HepG2 (cell line): Measurements from ENCODE around the gene BTBD7. TPM values are rescaled to one million over a fixed set of nuclear protein-coding genes. Genes with fewer than 3 reads are reported as not detected.

Source experiments
- ATAC-seq: fragments of 200-7000 bp; cut with Tn5 transposase; 3 replicates; pipeline ENCODE4 v1.9.1; 2020; ENCODE audit warnings: mild to moderate bottlenecking, moderate library complexity
- BruUV-seq: library from RNA; stranded (reverse); fragments of 400-500 nt; replicated peaks from 2 replicates; lab custom pipeline; 2021; lab: Mats Ljungman, UMichigan
- CTCF ChIA-PET: fragments of 300-600 bp; formaldehyde crosslinking; extraction: SDS; loops from one replicate; lab custom pipeline; 2021; ENCODE audit warnings: low total read pairs, inconsistent platforms, low intra/inter-chr PET ratio; lab: Yijun Ruan, JAX
- POLR2A ChIA-PET: fragments of 350-600 bp; sonication (Branson Sonifier 250); formaldehyde crosslinking; loops from one replicate; lab custom pipeline; 2020; ENCODE audit warnings: antibody characterized with exemption, inconsistent platforms; lab: Yijun Ruan, JAX
- DNase-seq: peaks from one replicate; pipeline ENCODE4 v3.0.0-alpha.2; 2015; ENCODE audit warnings: low spot score
- FAIRE-seq: peaks from 3 replicates; lab custom pipeline; 2011; peaks lifted over from hg19 to GRCh38; lab: Jason Lieb, UNC
- H2AFZ ChIP-seq: one replicate; pipeline ENCODE4 v1.6.1; 2011; ENCODE audit warnings: low read length, inconsistent platforms
- H3K27ac ChIP-seq: fragments of 300-600 bp; 3 replicates; pipeline ENCODE4 v1.8.0; 2011; ENCODE audit warnings: mixed run types, mild to moderate bottlenecking, mixed read lengths, low read length, inconsistent platforms; ENCODE audit not compliant: insufficient read depth; ENCODE audit errors: extremely low read length
- H3K27me3 ChIP-seq, 2 experiments: fragments of 200-600 bp in 1 of 2; 2 replicates in 1 of 2; 3 replicates in 1 of 2; pipeline versions ENCODE4 v1.6.0 to v1.8.0; 2011; ENCODE audit warnings: low read length in 2 of 2, mild to moderate bottlenecking in 2 of 2, moderate library complexity in 2 of 2, inconsistent platforms in 1 of 2; ENCODE audit not compliant: insufficient read depth in 2 of 2, control insufficient read depth in 1 of 2
- H3K36me3 ChIP-seq, 2 experiments: fragments of 200-600 bp in 1 of 2; replicated peaks in 1 of 2; 2 replicates in 1 of 2; 3 replicates in 1 of 2; pipeline versions ENCODE4 v1.5.1 to v1.8.0; 2011; ENCODE audit warnings: low read length in 2 of 2, inconsistent platforms in 1 of 2; ENCODE audit not compliant: insufficient read depth in 2 of 2, control insufficient read depth in 1 of 2
- H3K4me1 ChIP-seq: 2 replicates; pipeline ENCODE4 v1.5.1; 2012; ENCODE audit warnings: low read length, inconsistent platforms; ENCODE audit not compliant: insufficient read depth
- H3K4me2 ChIP-seq: 2 replicates; pipeline ENCODE4 v1.6.0; 2011; ENCODE audit warnings: low read depth, low read length, inconsistent platforms
- H3K4me3 ChIP-seq, 3 experiments: fragments of 200-600 bp in 1 of 3; sonication (generic), shearing (Covaris generic) in 1 of 3; replicated peaks in 1 of 3; 2 replicates each; pipeline ENCODE4 v1.5.1; 2011 to 2016; ENCODE audit warnings: low read length in 3 of 3, inconsistent platforms in 2 of 3, low read depth in 2 of 3, mild to moderate bottlenecking in 2 of 3, control low read depth in 1 of 3, mixed read lengths in 1 of 3; ENCODE audit not compliant: insufficient read depth in 1 of 3
- H3K79me2 ChIP-seq: one replicate; pipeline ENCODE4 v1.6.1; 2011; ENCODE audit warnings: low read length, inconsistent platforms; ENCODE audit not compliant: insufficient read depth
- H3K9ac ChIP-seq: 2 replicates; pipeline ENCODE4 v1.6.0; 2011; ENCODE audit warnings: mild to moderate bottlenecking, low read depth, low read length, inconsistent platforms; ENCODE audit not compliant: insufficient read depth
- H3K9me3 ChIP-seq: 2 replicates; pipeline ENCODE4 v1.5.1; 2012; ENCODE audit warnings: mild to moderate bottlenecking, low read length
- H4K20me1 ChIP-seq: 2 replicates; pipeline ENCODE4 v1.6.0; 2011; ENCODE audit warnings: inconsistent platforms, mild to moderate bottlenecking, low read length, moderate library complexity; ENCODE audit not compliant: insufficient read depth
- ARNT2 ChIP-seq: sonication (generic); formaldehyde crosslinking; IDR thresholded peaks from 2 replicates; pipeline ENCODE4 v1.8.0; 2022; ENCODE audit warnings: mild to moderate bottlenecking, low read depth, missing genetic modification reagents, moderate library complexity
- ERF ChIP-seq: IDR thresholded peaks from 2 replicates; pipeline ENCODE4 v1.6.1; 2018; ENCODE audit warnings: missing biosample characterization, missing genetic modification reagents
- GABPA ChIP-seq, 2 experiments: IDR thresholded peaks; 2 replicates each; pipeline ENCODE4 v1.6.1; 2011 to 2016; ENCODE audit warnings: low read depth in 2 of 2, low read length in 1 of 2, missing biosample characterization in 1 of 2, missing genetic modification characterization in 1 of 2
- KMT2B ChIP-seq: IDR thresholded peaks from 2 replicates; pipeline ENCODE4 v1.6.1; 2016; ENCODE audit warnings: missing genetic modification reagents, missing compliant biosample characterization
- MIER2 ChIP-seq: IDR thresholded peaks from 2 replicates; pipeline ENCODE4 v1.6.1; 2016; ENCODE audit warnings: missing biosample characterization, missing genetic modification reagents
- NR3C1 ChIP-seq: sonication (generic); formaldehyde crosslinking; IDR thresholded peaks from 2 replicates; pipeline ENCODE4 v1.4.0; 2020; ENCODE audit warnings: missing genetic modification reagents
- SMAD3 ChIP-seq: sonication (generic); formaldehyde crosslinking; IDR thresholded peaks from 2 replicates; pipeline ENCODE4 v1.4.0; 2020; ENCODE audit warnings: missing genetic modification reagents
- TOE1 ChIP-seq: sonication (generic); formaldehyde crosslinking; IDR thresholded peaks from 2 replicates; pipeline ENCODE4 v1.4.0; 2020; ENCODE audit warnings: mild to moderate bottlenecking, missing genetic modification reagents
- U2AF2 ChIP-seq: fragments of 200-400 bp; formaldehyde crosslinking; IDR thresholded peaks from 2 replicates; pipeline ENCODE4 v1.6.1; 2017; ENCODE audit warnings: low read depth, mild to moderate bottlenecking, low read length
- ZNF343 ChIP-seq: sonication (generic); formaldehyde crosslinking; IDR thresholded peaks from 2 replicates; pipeline ENCODE4 v1.4.0; 2020; ENCODE audit warnings: mild to moderate bottlenecking, missing genetic modification reagents
- ZNF782 ChIP-seq: sonication (generic); formaldehyde crosslinking; IDR thresholded peaks from 2 replicates; pipeline ENCODE4 v1.4.0; 2020; ENCODE audit warnings: missing genetic modification reagents, mild to moderate bottlenecking, borderline replicate concordance
- ZNF878 ChIP-seq: sonication (generic); formaldehyde crosslinking; IDR thresholded peaks from 2 replicates; pipeline ENCODE4 v1.8.1; 2023; ENCODE audit warnings: mild to moderate bottlenecking, missing genetic modification reagents, moderate library complexity
- WGBS: methylation state at CpG from one replicate; pipeline ENCODE4 v1.1.6; 2017; ENCODE audit warnings: low lambda C conversion rate; 5-methylcytosine and 5-hydroxymethylcytosine counted together
- in situ Hi-C: cut with HindIII; loops from 2 replicates; pipeline ENCODE4 v1.10.0; 2017; ENCODE audit warnings: low pct_unique_long_range_greater_than_20kb; ENCODE audit not compliant: extremely low pct_ligation_motif_present
- intact Hi-C: fragments of 100-400 bp; cut with micrococcal nuclease; formaldehyde crosslinking; loops from one replicate; pipeline ENCODE4 v1.10.0; 2022; ENCODE audit not compliant: unreplicated experiment
- polyA plus RNA-seq, 8 experiments: library from polyadenylated mRNA; depleted of rRNA in 3 of 8; stranded (reverse) in 7 of 8; unstranded in 1 of 8; fragments of >200 nt; fragmentation: Illumina TruSeq in 4 of 8; extraction: Trizol in 4 of 8; gene quantifications; 2 replicates each; pipeline versions ENCODE4 v1.2.1 to v1.2.3, GENCODE V29; 2011 to 2016; ENCODE audit warnings: low read depth in 4 of 8, missing spikeins in 1 of 8, mixed read lengths in 1 of 8; ENCODE audit not compliant: insufficient read depth in 1 of 8
- total RNA-seq, 5 experiments: library from RNA; depleted of rRNA; stranded (reverse); fragments of >200 nt; fragmentation: Illumina TruSeq; extraction: Trizol; gene quantifications; 2 replicates each; pipeline ENCODE4 v1.2.3, GENCODE V29; 2016; ENCODE audit warnings: low read depth in 1 of 5
- TF ChIP-seq, protein P1 (sequence below): sonication (generic); formaldehyde crosslinking; IDR thresholded peaks from 2 replicates; pipeline ENCODE4 v1.5.1; 2020; ENCODE audit warnings: missing genetic modification reagents, mild to moderate bottlenecking, borderline replicate concordance
- TF ChIP-seq, protein P2 (sequence below): sonication (generic); formaldehyde crosslinking; IDR thresholded peaks from 2 replicates; pipeline ENCODE4 v1.5.0; 2020; ENCODE audit warnings: missing genetic modification reagents
- TF ChIP-seq, protein P3 (sequence below): sonication (generic); formaldehyde crosslinking; IDR thresholded peaks from 2 replicates; pipeline ENCODE4 v1.5.0; 2020; ENCODE audit warnings: mild to moderate bottlenecking, missing genetic modification reagents

Gene BTBD7
- total and polyA plus RNA-seq, 2 of the 13 experiments (the other 11 are each of a cell fraction or from before 2014, with no cell fraction given) = 11.6 to 15.2 TPM

- DNase-seq = no peak
- H3K27ac ChIP-seq = no peak overlapping the region
- no peaks in the 10 kb centered on the region for H3K9me3 ChIP-seq
- in situ Hi-C loops = no loop called here
- H3K36me3 ChIP-seq = peaks cover 2 to 11% of the 10 kb centered on the region in 2 experiments; a peak in 2 of 5 replicates
- no peaks in the 10 kb centered on the region for H3K27me3 ChIP-seq
- WGBS = 95% methylated on average over 3 of the region's 3 CpGs
- CTCF ChIA-PET = no interaction called here
- no peaks in the 10 kb centered on the region; the same call in 1 of the 2 replicates for H4K20me1 ChIP-seq
- H3K4me3 ChIP-seq = no peak overlapping the region
- ATAC-seq = no peak
- no peak overlapping the region for H3K9ac ChIP-seq
- no peak overlapping the region for H3K4me2 ChIP-seq
- POLR2A ChIA-PET = no interaction called here
- no peak overlapping the region for H2AFZ ChIP-seq
- peaks cover 18% of the 10 kb centered on the region for H3K4me1 ChIP-seq
- BruUV-seq = no TSS peak
- no peak for FAIRE-seq
- peaks cover 6% of the 10 kb centered on the region for H3K79me2 ChIP-seq
- intact Hi-C loops = no loop called here
- TF ChIP-seq, protein P1, sequence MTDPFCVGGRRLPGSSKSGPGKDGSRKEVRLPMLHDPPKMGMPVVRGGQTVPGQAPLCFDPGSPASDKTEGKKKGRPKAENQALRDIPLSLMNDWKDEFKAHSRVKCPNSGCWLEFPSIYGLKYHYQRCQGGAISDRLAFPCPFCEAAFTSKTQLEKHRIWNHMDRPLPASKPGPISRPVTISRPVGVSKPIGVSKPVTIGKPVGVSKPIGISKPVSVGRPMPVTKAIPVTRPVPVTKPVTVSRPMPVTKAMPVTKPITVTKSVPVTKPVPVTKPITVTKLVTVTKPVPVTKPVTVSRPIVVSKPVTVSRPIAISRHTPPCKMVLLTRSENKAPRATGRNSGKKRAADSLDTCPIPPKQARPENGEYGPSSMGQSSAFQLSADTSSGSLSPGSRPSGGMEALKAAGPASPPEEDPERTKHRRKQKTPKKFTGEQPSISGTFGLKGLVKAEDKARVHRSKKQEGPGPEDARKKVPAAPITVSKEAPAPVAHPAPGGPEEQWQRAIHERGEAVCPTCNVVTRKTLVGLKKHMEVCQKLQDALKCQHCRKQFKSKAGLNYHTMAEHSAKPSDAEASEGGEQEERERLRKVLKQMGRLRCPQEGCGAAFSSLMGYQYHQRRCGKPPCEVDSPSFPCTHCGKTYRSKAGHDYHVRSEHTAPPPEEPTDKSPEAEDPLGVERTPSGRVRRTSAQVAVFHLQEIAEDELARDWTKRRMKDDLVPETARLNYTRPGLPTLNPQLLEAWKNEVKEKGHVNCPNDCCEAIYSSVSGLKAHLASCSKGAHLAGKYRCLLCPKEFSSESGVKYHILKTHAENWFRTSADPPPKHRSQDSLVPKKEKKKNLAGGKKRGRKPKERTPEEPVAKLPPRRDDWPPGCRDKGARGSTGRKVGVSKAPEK (CRISPR knock-in tag) = no peak
- TF ChIP-seq NR3C1 (CRISPR knock-in tag) (no peak), TOE1 (CRISPR knock-in tag) (no peak), ZNF782 (no peak), SMAD3 (no peak), KMT2B (CRISPR knock-in tag) (no peak), ERF (CRISPR knock-in tag) (no peak), MIER2 (CRISPR knock-in tag) (no peak), ZNF343 (CRISPR knock-in tag) (no peak), ARNT2 (CRISPR knock-in tag) (no peak), GABPA (IDR thresholded peaks at IDR 0.05; ENCODE audit: low read depth, low read length) (no peak), GABPA (CRISPR knock-in tag; IDR thresholded peaks at IDR 0.05; ENCODE audit: low read depth) (no peak), ZNF878 (CRISPR knock-in tag) (no peak), U2AF2 (no peak)
- TF ChIP-seq, protein P2, sequence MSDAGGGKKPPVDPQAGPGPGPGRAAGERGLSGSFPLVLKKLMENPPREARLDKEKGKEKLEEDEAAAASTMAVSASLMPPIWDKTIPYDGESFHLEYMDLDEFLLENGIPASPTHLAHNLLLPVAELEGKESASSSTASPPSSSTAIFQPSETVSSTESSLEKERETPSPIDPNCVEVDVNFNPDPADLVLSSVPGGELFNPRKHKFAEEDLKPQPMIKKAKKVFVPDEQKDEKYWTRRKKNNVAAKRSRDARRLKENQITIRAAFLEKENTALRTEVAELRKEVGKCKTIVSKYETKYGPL (CRISPR knock-in tag) = no peak
- TF ChIP-seq, protein P3, sequence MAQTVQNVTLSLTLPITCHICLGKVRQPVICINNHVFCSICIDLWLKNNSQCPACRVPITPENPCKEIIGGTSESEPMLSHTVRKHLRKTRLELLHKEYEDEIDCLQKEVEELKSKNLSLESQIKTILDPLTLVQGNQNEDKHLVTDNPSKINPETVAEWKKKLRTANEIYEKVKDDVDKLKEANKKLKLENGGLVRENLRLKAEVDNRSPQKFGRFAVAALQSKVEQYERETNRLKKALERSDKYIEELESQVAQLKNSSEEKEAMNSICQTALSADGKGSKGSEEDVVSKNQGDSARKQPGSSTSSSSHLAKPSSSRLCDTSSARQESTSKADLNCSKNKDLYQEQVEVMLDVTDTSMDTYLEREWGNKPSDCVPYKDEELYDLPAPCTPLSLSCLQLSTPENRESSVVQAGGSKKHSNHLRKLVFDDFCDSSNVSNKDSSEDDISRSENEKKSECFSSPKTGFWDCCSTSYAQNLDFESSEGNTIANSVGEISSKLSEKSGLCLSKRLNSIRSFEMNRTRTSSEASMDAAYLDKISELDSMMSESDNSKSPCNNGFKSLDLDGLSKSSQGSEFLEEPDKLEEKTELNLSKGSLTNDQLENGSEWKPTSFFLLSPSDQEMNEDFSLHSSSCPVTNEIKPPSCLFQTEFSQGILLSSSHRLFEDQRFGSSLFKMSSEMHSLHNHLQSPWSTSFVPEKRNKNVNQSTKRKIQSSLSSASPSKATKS (CRISPR knock-in tag) = no peak
- TF ChIP-seq, all 625 proteins: peak for 0
Measured at GRCh38 chr14:93276031-93276716, 56.7 kb downstream of the BTBD7 start.
